ENCODE results near the gene DDB1.

DNA sequence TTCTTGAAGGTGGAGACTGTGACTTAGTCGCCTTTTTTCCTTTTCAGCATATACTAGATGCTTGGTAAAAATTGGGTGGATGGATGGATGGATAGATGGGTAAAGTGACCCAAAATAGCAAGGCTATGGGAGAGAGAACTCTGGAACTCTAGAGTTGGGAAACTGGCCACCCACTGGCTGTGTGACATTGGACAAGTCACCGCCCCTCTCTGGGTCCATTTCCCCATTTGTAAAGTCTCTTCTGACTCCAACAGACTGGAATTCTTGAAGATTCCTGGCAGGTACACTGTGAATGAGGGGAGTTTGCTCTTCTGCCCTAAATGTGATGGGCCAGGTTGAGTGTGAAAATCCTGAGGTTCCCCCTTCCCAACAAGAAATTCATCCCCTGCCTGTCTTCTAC is 8.1 kb upstream of the DDB1 start:
- TF ChIP-seq RXRA (IDR thresholded peaks at IDR 0.05; ENCODE audit: borderline replicate concordance, low read depth) (no peak), USF2 (IDR thresholded peaks at IDR 0.05; ENCODE audit: borderline replicate concordance, low read depth, low read length) (no peak), EP300 (IDR thresholded peaks at IDR 0.05; ENCODE audit: borderline replicate concordance in 1 of 2, low read depth in 1 of 2, low read length in 1 of 2) (no peak), FOXM1 (IDR thresholded peaks at IDR 0.05; ENCODE audit: low read depth) (no peak), YY1 (IDR thresholded peaks at IDR 0.05; ENCODE audit: low read depth) (no peak)
- TF ChIP-seq, protein P1, sequence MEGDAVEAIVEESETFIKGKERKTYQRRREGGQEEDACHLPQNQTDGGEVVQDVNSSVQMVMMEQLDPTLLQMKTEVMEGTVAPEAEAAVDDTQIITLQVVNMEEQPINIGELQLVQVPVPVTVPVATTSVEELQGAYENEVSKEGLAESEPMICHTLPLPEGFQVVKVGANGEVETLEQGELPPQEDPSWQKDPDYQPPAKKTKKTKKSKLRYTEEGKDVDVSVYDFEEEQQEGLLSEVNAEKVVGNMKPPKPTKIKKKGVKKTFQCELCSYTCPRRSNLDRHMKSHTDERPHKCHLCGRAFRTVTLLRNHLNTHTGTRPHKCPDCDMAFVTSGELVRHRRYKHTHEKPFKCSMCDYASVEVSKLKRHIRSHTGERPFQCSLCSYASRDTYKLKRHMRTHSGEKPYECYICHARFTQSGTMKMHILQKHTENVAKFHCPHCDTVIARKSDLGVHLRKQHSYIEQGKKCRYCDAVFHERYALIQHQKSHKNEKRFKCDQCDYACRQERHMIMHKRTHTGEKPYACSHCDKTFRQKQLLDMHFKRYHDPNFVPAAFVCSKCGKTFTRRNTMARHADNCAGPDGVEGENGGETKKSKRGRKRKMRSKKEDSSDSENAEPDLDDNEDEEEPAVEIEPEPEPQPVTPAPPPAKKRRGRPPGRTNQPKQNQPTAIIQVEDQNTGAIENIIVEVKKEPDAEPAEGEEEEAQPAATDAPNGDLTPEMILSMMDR (IDR thresholded peaks at IDR 0.05), result no peak
- TF ChIP-seq, protein P2, sequence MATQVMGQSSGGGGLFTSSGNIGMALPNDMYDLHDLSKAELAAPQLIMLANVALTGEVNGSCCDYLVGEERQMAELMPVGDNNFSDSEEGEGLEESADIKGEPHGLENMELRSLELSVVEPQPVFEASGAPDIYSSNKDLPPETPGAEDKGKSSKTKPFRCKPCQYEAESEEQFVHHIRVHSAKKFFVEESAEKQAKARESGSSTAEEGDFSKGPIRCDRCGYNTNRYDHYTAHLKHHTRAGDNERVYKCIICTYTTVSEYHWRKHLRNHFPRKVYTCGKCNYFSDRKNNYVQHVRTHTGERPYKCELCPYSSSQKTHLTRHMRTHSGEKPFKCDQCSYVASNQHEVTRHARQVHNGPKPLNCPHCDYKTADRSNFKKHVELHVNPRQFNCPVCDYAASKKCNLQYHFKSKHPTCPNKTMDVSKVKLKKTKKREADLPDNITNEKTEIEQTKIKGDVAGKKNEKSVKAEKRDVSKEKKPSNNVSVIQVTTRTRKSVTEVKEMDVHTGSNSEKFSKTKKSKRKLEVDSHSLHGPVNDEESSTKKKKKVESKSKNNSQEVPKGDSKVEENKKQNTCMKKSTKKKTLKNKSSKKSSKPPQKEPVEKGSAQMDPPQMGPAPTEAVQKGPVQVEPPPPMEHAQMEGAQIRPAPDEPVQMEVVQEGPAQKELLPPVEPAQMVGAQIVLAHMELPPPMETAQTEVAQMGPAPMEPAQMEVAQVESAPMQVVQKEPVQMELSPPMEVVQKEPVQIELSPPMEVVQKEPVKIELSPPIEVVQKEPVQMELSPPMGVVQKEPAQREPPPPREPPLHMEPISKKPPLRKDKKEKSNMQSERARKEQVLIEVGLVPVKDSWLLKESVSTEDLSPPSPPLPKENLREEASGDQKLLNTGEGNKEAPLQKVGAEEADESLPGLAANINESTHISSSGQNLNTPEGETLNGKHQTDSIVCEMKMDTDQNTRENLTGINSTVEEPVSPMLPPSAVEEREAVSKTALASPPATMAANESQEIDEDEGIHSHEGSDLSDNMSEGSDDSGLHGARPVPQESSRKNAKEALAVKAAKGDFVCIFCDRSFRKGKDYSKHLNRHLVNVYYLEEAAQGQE (IDR thresholded peaks at IDR 0.05; ENCODE audit: low read depth, low read length), result no peak

Data from SK-N-SH (cell line).